ENCODE measurements around the gene DOCK4. TPM values are rescaled to one million over a fixed set of nuclear protein-coding genes. Genes with fewer than 3 reads are reported as not detected.
A peak's percentile ranks its signal among the peaks of the same experiment; 100 is the strongest.

Gene DOCK4
- total RNA-seq, 1 donor from 2014 or later, result 29.7 TPM

- DNase-seq, result no peak
These were observed 359.3 kb downstream of the DOCK4 start for GRCh38 chr7:111846898-111847297.

- DNase-seq, result no peak
These were observed 360.3 kb downstream of the DOCK4 start for GRCh38 chr7:111845853-111846252.

DNA sequence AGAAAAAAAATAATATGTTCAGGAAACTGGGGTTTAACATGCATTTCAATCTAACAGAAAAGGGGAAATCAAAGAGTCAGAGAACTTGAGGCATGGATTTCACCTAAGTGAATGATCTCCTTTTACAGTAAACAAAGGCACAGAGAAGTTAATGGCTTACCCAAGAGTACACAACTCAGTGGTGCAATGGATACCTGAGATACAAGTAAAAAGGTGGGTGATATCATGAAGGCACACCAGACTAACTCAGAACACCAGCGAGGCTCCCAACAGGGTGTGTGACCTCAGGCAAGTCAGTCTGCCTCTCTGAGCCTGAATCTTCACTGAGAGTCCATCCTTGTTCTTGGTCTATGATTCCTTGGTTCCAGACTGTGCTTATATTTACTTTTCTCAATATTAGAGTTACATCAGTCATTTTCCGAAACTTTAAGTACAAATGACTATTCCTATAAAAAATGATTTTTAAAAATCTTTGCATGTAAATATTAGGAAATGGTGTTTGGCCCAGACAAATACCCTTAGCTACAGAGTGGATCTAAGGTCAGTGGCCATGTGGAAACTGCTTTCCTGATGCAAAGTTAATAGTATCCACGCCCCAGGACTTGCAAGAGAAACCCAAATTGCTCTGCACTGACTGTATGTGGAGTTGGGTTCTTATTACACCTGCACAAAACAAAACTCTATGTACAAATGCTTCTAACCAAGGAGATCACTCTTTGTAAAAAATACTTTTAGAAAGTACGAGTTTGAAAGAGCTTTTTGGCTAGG lies 361.1 kb downstream of the DOCK4 start:
- no peak for DNase-seq

- no peak for DNase-seq
These were observed 363.7 kb downstream of the DOCK4 start for GRCh38 chr7:111842491-111842890.

DNA sequence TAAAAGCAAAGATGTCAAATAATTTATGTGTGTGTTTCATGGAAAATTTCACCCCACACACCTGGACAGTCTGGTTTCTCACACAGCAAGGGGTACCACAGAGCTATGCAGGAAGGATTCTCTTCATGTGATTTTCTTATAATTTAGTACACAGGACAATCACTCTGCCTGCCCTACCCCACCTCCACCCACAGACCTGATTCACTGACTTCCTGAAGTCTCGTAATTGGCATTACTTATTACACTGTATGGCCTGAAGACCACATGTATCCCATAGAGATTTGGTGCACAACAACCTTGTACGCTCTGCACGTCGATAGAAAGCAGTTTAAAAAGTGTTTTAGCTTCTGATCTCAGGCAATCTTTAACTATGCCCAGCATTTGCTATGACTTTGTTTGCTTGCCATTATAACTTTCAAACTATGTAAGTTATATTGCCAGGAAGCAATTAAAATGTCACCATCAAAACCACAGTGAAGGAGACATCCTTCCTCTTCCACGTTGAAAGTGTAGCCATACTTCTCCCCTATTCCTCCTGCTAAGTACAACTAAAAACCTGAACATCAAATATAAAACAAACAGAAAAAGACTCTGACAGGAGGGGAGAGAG lies 364.5 kb downstream of the DOCK4 start:
- DNase-seq, result no peak

- DNase-seq, result no peak
These were observed 365.7 kb downstream of the DOCK4 start for GRCh38 chr7:111840528-111840927.

GRCh38 chr7:111839261-111839660 lies 366.9 kb downstream of the DOCK4 start:
- no peak for DNase-seq

- no peak for DNase-seq
These were observed 369.6 kb downstream of the DOCK4 start for GRCh38 chr7:111836592-111836991.

DNA sequence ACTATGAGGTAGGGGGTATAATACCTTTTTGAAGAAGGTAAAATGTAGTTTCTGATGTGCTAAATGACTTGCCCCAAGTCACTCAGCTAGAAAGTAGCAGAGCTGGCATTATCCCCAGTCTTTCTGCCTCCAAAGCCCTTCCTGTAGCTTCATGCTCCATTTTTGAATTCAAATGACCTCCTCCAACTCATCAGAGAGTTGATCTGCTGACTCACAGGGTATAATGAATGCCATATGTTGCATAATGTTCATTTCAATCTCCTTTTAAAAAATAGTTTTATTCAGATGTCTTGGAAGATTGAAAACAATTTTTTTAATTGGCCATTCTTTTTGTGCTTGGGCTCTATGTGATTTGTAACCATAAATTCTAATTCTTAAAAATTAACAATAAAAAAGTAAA lies 371.1 kb downstream of the DOCK4 start:
- peak; percentile 49 for DNase-seq

GRCh38 chr7:111834367-111834766 lies 371.8 kb downstream of the DOCK4 start:
- no peak for DNase-seq

- peak; percentile 43 for DNase-seq
These were observed 372.7 kb downstream of the DOCK4 start for GRCh38 chr7:111833466-111833865.

- no peak for DNase-seq
These were observed 374.0 kb downstream of the DOCK4 start for GRCh38 chr7:111832174-111832573.

GRCh38 chr7:111829221-111829620 lies 377.0 kb downstream of the DOCK4 start:
- DNase-seq, result no peak

- no peak for DNase-seq
These were observed 378.2 kb downstream of the DOCK4 start for GRCh38 chr7:111827863-111828504.

- peak; percentile 6 for DNase-seq
These were observed 381.2 kb downstream of the DOCK4 start for GRCh38 chr7:111825046-111825445.

DNA sequence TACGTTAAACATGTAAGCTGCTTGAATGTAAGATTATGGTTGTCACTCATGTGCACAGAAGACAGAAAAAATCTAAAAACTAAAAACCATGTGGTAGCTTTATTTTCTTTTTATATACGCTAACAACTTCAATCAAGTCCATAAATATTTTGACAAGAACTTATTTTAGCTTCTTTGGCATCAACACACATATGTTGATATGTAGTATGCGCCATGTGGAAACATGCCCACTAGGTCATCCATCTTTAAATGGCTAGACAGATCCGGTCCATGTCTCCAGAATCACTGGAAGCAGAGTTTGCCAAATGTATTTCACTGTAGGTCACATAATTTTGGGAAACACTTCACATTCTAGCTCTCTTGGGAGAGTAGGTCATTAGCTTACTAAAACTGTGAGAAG lies 382.4 kb downstream of the DOCK4 start:
- peak; percentile 24 for DNase-seq

DNA sequence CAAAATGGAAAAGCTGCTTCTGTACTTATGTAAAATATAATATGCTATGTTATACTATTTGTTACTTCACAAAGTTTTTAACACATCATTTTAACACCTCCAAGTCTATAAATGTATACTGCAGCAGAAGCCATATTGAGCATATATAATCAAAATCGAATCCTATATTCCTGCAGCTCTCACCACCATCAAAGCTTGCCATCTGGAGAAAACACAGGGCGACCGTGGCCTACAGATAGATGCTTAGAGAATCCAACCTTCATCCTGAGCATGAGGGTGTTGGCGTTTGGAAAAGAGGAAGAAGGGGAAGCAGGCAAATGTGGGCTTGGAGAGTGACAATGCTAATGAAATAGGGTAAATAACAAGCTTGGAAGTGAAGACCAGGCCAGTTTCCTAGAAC lies 385.2 kb downstream of the DOCK4 start:
- DNase-seq, result no peak

GRCh38 chr7:111820621-111821020 lies 385.6 kb downstream of the DOCK4 start:
- no peak for DNase-seq

DNA sequence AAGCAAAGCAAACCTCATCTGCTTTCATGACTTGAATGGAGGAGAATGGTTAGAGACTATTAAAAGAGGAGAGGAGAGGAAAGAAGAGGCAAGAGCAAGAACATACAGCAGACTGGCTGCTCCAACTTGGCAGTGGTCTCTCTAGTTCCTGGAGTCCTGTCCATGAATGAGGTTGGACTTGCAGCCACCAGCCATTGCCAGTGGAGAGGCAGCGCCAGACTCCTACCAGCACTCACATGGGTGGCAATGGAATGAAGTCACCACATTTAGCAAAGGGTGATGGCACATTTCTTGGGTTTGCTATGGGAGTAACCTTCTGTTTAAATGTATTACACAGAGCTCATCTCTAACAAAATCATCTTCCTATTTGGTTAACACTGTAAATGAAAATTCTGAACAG lies 386.1 kb downstream of the DOCK4 start:
- no peak for DNase-seq

GRCh38 chr7:111815354-111815753 lies 390.8 kb downstream of the DOCK4 start:
- no peak for DNase-seq

- DNase-seq, result no peak
These were observed 392.9 kb downstream of the DOCK4 start for GRCh38 chr7:111813306-111813705.

DNA sequence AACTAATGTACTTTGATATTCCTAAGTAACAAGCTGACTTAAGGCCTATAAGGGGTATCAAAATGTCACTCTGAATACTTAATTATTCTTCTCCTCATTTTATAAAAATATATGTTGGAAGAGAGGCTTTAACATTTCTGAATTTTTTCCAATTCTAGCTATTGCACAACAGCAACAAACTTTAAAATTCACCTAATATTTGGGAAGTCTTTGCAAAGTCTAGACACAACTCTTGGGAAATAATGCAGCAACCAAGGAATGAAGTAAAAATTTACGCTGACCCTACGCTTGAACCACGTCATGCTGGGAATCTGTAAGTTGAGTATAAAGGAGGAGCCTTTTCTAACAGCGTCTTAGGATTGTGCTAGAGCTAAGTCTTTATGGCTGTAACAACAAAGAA lies 400.0 kb downstream of the DOCK4 start:
- no peak for DNase-seq

- no peak for DNase-seq
These were observed 403.0 kb downstream of the DOCK4 start for GRCh38 chr7:111803015-111803758.
